ENCODE data around the gene MED13L.

- TF ChIP-seq EGR1 (IDR thresholded peaks at IDR 0.05; ENCODE audit: borderline replicate concordance, low read depth, low read length) (no peak), SIN3A (conservative IDR thresholded peaks at IDR 0.05 in 1 of 2, IDR thresholded peaks at IDR 0.05 in 1 of 2; ENCODE audit: low read depth in 1 of 2, low read length in 2 of 2) (no peak), CEBPB (IDR thresholded peaks at IDR 0.05; ENCODE audit: low read depth, low read length) (no peak), CTCF (IDR thresholded peaks at IDR 0.05; ENCODE audit: control extremely low read depth in 1 of 3, insufficient read depth in 1 of 3, low read depth in 1 of 3, low read length in 3 of 3) (no peak)
These were observed 66.7 kb downstream of the MED13L start for GRCh38 chr12:116210762-116211161.
